HG03175 (cell line): ENCODE measurements around the gene PLRG1.
"Not testable (repeated sequence)": the region's sequence is repeated elsewhere in the genome, so short reads cannot be mapped to it uniquely, and the experiment has no call there.

ENCODE experiments used
- ATAC-seq: cut with Tn5 transposase; IDR thresholded peaks from one replicate; pipeline ENCODE4 v1.9.1; 2021; ENCODE audit warnings: mild to moderate bottlenecking, moderate library complexity; ENCODE audit not compliant: unreplicated experiment

PLRG1 gene

GRCh38 chr4:154549894-154550790, at the start of gene PLRG1:
PLRG1 (minus strand) TSS chr4:154550400; CDS start chr4:154550308, 92 bp downstream.
- ATAC-seq = peak; percentile 98

GRCh38 chr4:154597798-154598774, 47.9 kb upstream of the PLRG1 start:
- no peak for ATAC-seq

- not testable (repeated sequence) for ATAC-seq
These were observed 47.1 kb upstream of the PLRG1 start for GRCh38 chr4:154597281-154597680.

- ATAC-seq = no peak
These were observed 45.6 kb upstream of the PLRG1 start for GRCh38 chr4:154595807-154596206.

- not testable (repeated sequence) for ATAC-seq
These were observed 44.1 kb upstream of the PLRG1 start for GRCh38 chr4:154594343-154594742.

- no peak for ATAC-seq
These were observed 43.7 kb upstream of the PLRG1 start for GRCh38 chr4:154593868-154594267.

GRCh38 chr4:154591890-154592289, 41.7 kb upstream of the PLRG1 start:
- ATAC-seq = no peak

- no peak for ATAC-seq
These were observed 40.3 kb upstream of the PLRG1 start, which contains the start of gene FGA for GRCh38 chr4:154590329-154591006. FGA (minus strand) TSS chr4:154590742; CDS start chr4:154590687, 55 bp downstream.

- ATAC-seq = no peak
These were observed 39.3 kb upstream of the PLRG1 start for GRCh38 chr4:154589296-154590197.

- ATAC-seq = no peak
These were observed 38.0 kb upstream of the PLRG1 start for GRCh38 chr4:154588198-154588597.

- no peak for ATAC-seq
These were observed 36.3 kb upstream of the PLRG1 start for GRCh38 chr4:154586296-154587033.

GRCh38 chr4:154585369-154586018, 35.3 kb upstream of the PLRG1 start:
- ATAC-seq = no peak

- no peak for ATAC-seq
These were observed 34.1 kb upstream of the PLRG1 start for GRCh38 chr4:154584259-154584658.

- ATAC-seq = no peak
These were observed 33.5 kb upstream of the PLRG1 start for GRCh38 chr4:154583677-154584076.

GRCh38 chr4:154583230-154583629, 33.0 kb upstream of the PLRG1 start:
- ATAC-seq = no peak

GRCh38 chr4:154582723-154583122, 32.5 kb upstream of the PLRG1 start:
- ATAC-seq = no peak

- no peak for ATAC-seq
These were observed 29.7 kb upstream of the PLRG1 start for GRCh38 chr4:154579927-154580326.

GRCh38 chr4:154578919-154579318, 28.7 kb upstream of the PLRG1 start:
- ATAC-seq = no peak

GRCh38 chr4:154577324-154577723, 27.1 kb upstream of the PLRG1 start:
- ATAC-seq = no peak
